Muscle of arm (tissue), 12 donors: ENCODE results near the gene EPSTI1. TPM values are rescaled to one million over a fixed set of nuclear protein-coding genes. Genes with fewer than 3 reads are reported as not detected.

ENCODE experiments used
- DNase-seq: peaks from one replicate; pipeline ENCODE4 v3.0.0-alpha.2; 2013
- polyA plus RNA-seq, 12 donors: library from polyadenylated mRNA; unstranded; fragments of 120-200 nt; gene quantifications; one replicate each; pipeline ENCODE4 v1.2.1, GENCODE V29; 2013; ENCODE audit not compliant: insufficient read length in 12 of 12

Gene EPSTI1
- polyA plus RNA-seq, 12 donors, result 1.7 to 22.8 (median 2.1) TPM; not detected in 1

GRCh38 chr13:42852136-42852535 lies 139.9 kb downstream of the EPSTI1 start:
- no peak for DNase-seq

DNA sequence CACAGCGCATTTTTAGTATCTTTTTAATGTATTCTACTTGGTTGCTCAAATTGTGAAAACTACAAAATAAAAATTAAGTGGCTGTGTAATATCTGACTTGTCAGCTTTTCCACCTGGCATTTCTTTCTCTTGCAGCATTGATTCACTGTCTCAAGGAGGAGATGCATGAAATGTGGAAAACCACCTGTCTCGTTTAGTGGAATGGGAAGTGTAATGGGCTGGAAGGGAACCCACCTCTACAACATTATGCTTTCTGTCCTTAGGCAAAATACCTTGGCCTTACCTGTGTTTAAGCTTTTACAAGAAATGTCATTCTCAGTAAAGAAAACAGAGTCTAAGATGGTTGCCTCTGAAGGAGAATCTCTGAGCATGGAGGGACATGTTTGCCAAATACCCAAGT lies 142.8 kb downstream of the EPSTI1 start:
- no peak for DNase-seq

- no peak for DNase-seq
These were observed 144.0 kb downstream of the EPSTI1 start for GRCh38 chr13:42847891-42848663.

DNA sequence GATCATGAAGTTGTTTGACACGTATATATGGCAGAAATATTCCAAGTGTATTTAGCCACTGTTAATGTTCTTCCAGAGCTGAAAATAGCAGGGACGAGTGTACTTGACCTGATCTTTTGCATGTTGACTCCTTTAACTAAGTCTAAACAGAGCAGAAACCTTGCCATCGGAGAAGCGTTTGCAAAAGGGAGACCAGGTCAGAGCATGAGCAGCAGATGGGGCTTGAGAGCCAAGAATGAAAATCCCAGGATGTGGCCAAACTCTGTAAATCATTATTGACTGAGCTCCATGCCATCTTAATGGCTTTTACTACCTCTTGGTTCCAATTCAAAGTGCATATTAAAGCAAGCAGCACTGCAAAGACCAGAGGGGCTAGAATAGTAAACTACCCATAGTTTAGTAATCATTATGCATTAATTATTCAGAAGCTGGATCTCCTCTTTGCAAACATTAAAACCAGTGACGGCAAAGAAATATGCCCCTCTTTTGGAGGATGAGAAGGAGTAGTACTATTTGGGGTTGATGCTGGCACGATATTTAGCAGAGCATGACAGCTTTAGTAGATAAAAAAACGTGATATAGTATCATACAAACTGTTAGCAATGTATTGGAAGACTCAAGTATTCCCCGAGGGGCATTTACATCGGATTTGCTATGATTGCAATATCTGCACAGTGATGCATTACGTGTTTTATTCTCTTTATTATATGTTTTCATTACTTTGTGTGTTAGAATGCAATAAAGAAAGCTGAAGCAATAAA lies 154.9 kb downstream of the EPSTI1 start:
- DNase-seq, result peak; percentile 27

Other genes starting within 250 kb of the EPSTI1 start
- under 1 TPM in 6 of 12 donors, not detected in 6; 0.05 to 0.11 (median 0.08) TPM for gene FAM216B, start 210.7 kb downstream of the EPSTI1 start, polyA plus RNA-seq
- 10 to 100 TPM in 10 of 12 donors, 1 to 10 TPM in 1, not detected in 1; 8.5 to 25.0 (median 19.7) TPM for gene DNAJC15, start 31.3 kb upstream of the EPSTI1 start, polyA plus RNA-seq